SK-N-SH treated with all-trans-retinoic acid at 6 μM for 48 hours (cell line): ENCODE data around the gene NOLC1.

Experiments used
- ARNTL ChIP-seq: fragments of 450-650 bp; formaldehyde crosslinking; IDR thresholded peaks from 2 replicates; pipeline ENCODE4 v1.5.0; 2020; ENCODE audit warnings: low read depth, mild to moderate bottlenecking, moderate library complexity, borderline replicate concordance
- BACH2 ChIP-seq: fragments of 250-450 bp; sonication (Bioruptor Pico); IDR thresholded peaks from 2 replicates; pipeline ENCODE4 v1.9.0; 2021; ENCODE audit warnings: mild to moderate bottlenecking, borderline replicate concordance
- CREB5 ChIP-seq: fragments of 250-450 bp; sonication (Bioruptor Pico); IDR thresholded peaks from 2 replicates; pipeline ENCODE4 v1.5.1; 2020; ENCODE audit warnings: low read depth, mild to moderate bottlenecking, moderate library complexity
- ISL1 ChIP-seq: fragments of 250-450 bp; sonication (Bioruptor Pico); IDR thresholded peaks from 2 replicates; pipeline ENCODE4 v2.1.2; 2022; ENCODE audit warnings: mild to moderate bottlenecking, moderate library complexity
- PATZ1 ChIP-seq: fragments of 250-450 bp; sonication (Bioruptor Pico); IDR thresholded peaks from 2 replicates; pipeline ENCODE4 v1.8.0; 2020; ENCODE audit warnings: mild to moderate bottlenecking, moderate library complexity, borderline replicate concordance
- POU6F1 ChIP-seq: fragments of 250-450 bp; sonication (Bioruptor Pico); IDR thresholded peaks from 2 replicates; pipeline ENCODE4 v1.8.0; 2021; ENCODE audit warnings: low read depth, mild to moderate bottlenecking, moderate library complexity, borderline replicate concordance
- RARB ChIP-seq: fragments of 250-450 bp; sonication (Bioruptor Pico); IDR thresholded peaks from 2 replicates; pipeline ENCODE4 v1.8.0; 2021; ENCODE audit warnings: mild to moderate bottlenecking, moderate library complexity
- TCF4 ChIP-seq: fragments of 250-450 bp; sonication (Bioruptor Pico); IDR thresholded peaks from 2 replicates; pipeline ENCODE4 v1.8.0; 2021; ENCODE audit warnings: mild to moderate bottlenecking, moderate library complexity, borderline replicate concordance
- ZFP3 ChIP-seq: fragments of 250-450 bp; sonication (Bioruptor Pico); IDR thresholded peaks from 2 replicates; pipeline ENCODE4 v1.5.0; 2020; ENCODE audit warnings: mild to moderate bottlenecking, moderate library complexity
- ZFP30 ChIP-seq: fragments of 450-650 bp; formaldehyde crosslinking; IDR thresholded peaks from 2 replicates; pipeline ENCODE4 v1.5.0; 2022; ENCODE audit warnings: mild to moderate bottlenecking, moderate library complexity
- ZNF8 ChIP-seq: fragments of 450-650 bp; formaldehyde crosslinking; IDR thresholded peaks from 2 replicates; pipeline ENCODE4 v1.5.0; 2020; ENCODE audit warnings: mild to moderate bottlenecking, moderate library complexity

GRCh38 chr10:102150970-102151773 lies 1.0 kb upstream of the NOLC1 start:
- TF ChIP-seq ZFP3 (CRISPR knock-in tag) (no peak), ISL1 (CRISPR knock-in tag) (no peak), RARB (CRISPR knock-in tag) (no peak), ARNTL (CRISPR knock-in tag) (no peak), PATZ1 (CRISPR knock-in tag) (no peak), CREB5 (CRISPR knock-in tag) (no peak), ZFP30 (CRISPR knock-in tag) (no peak), POU6F1 (CRISPR knock-in tag) (no peak), TCF4 (CRISPR knock-in tag) (no peak), BACH2 (CRISPR knock-in tag) (no peak), ZNF8 (CRISPR knock-in tag) (no peak)
